NOMO-1 treated with dmso at 0.1 percent for 144 hours (cell line): Measurements from ENCODE around the gene C20orf202.
"Not testable (repeated sequence)": the region's sequence is repeated elsewhere in the genome, so short reads cannot be mapped to it uniquely, and the experiment has no call there.

Source experiments
- DNase-seq: peaks from one replicate; lab custom pipeline; 2025; ENCODE audit not compliant: unreplicated experiment; lab: John Stamatoyannopoulos, UW

The C20orf202 gene

DNA sequence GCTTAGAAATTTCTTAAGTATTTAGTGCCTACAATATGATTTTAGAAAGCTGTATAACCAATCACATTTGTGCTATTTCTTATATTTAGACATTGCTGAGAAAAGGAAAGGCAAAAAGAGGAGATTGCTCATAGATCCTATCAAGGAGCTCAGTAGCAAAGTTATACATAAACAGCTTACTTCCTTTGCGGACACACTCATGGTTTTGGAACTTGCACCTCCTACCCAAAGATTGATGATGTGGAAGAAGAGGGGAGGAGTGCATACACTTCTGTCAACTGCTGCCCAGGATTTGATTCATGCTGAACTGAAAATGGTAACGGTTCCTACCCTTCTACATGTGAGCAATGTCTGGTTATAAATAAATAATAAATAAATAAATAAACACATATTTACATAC, 39.3 kb downstream of the C20orf202 start:
- no peak for DNase-seq

- no peak for DNase-seq
Observed at GRCh38 chr20:1245578-1245977, 42.3 kb downstream of the C20orf202 start.

DNA sequence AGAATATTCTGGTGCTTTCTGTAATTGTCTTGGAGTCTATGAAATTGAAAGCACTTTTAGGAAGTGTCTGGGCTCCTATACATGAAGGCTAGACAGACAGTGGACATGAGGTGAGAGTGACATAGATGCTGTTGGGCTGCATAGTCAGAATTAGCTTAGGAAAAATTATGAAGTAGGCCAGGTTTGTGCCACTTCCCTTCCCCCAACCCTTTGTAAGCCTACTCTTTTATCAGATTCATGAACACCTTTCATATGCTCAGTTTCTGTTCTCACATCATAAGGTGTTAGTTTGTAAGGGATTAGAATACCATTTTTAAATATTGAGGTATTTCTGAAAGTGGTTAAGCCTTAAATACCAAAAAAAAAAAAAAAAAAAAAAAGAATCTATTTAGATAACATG, 44.4 kb downstream of the C20orf202 start:
- DNase-seq = no peak

GRCh38 chr20:1250282-1250681, 47.0 kb downstream of the C20orf202 start:
- DNase-seq = not testable (repeated sequence)

DNA sequence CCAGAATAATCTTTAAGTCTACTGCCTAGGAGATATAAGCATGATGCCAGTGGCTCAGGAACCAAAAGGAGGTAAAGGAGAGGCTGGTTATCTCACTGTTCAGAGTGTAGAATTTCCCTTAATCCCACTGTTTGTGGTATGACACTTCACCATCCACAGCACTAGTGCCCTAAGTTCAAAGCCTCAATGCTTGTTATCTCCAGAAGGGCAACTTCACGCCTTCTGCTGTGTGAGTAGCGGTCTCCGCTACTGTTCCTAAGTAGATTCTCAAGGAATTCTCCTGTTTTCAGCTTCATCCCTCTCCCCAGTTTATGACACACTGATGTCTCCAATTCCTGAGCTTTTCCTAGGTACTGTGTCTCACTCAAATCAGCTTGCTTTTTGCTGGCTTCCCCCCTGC, 49.2 kb downstream of the C20orf202 start:
- no peak for DNase-seq

- DNase-seq = no peak
Observed at GRCh38 chr20:1254254-1254653, 51.0 kb downstream of the C20orf202 start.

DNA sequence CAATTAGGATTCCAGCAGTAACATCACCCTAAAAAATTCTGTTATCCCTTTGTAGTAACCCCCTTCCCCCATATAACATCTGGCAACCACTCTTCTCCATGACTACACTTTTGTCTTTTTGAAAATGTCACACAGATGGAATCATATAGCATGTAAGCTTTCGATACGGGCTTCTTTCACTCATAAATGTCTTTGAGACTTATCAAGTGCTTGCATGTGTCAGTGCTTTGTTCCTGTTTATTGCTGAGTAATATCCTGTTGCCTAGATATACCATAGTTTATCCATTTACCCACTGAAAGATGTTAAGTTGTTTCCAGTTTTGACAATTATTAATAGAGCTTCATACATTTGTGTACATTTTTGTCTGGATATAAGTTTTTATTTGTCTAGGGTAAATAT, 52.4 kb downstream of the C20orf202 start:
- no peak for DNase-seq
